ENCODE data around the gene AMPH.

The AMPH gene

GRCh38 chr7:38520741-38521140 is 110.4 kb downstream of the AMPH start:
- no peak overlapping the region for H3K4me3 ChIP-seq (ENCODE audit: low read depth, low read length)
- no peak for TF ChIP-seq CTCF (IDR thresholded peaks at IDR 0.05; ENCODE audit: borderline replicate concordance, insufficient read depth, low read depth, low read length)

- no peak overlapping the region for H3K4me3 ChIP-seq (ENCODE audit: low read depth, low read length)
- no peak for TF ChIP-seq CTCF (IDR thresholded peaks at IDR 0.05; ENCODE audit: borderline replicate concordance, insufficient read depth, low read depth, low read length)
Measured at GRCh38 chr7:38518541-38518940, 112.6 kb downstream of the AMPH start.

GRCh38 chr7:38512704-38513103 is 118.5 kb downstream of the AMPH start:
- TF ChIP-seq CTCF (IDR thresholded peaks at IDR 0.05; ENCODE audit: borderline replicate concordance, insufficient read depth, low read depth, low read length): no peak
- no peak overlapping the region for H3K4me3 ChIP-seq (ENCODE audit: low read depth, low read length)

- H3K4me3 ChIP-seq (ENCODE audit: low read depth, low read length): no peak overlapping the region
- no peak for TF ChIP-seq CTCF (IDR thresholded peaks at IDR 0.05; ENCODE audit: borderline replicate concordance, insufficient read depth, low read depth, low read length)
Measured at GRCh38 chr7:38512291-38512690, 118.9 kb downstream of the AMPH start.

GRCh38 chr7:38507384-38507783 is 123.8 kb downstream of the AMPH start:
- TF ChIP-seq CTCF (IDR thresholded peaks at IDR 0.05; ENCODE audit: borderline replicate concordance, insufficient read depth, low read depth, low read length): no peak

GRCh38 chr7:38506756-38507155 is 124.4 kb downstream of the AMPH start:
- no peak overlapping the region for H3K4me3 ChIP-seq (ENCODE audit: low read depth, low read length)

More at GRCh38 chr7:38507384-38507783, 123.8 kb downstream of the AMPH start:
- no peak overlapping the region for H3K4me3 ChIP-seq (ENCODE audit: low read depth, low read length)

More at GRCh38 chr7:38506756-38507155, 124.4 kb downstream of the AMPH start:
- no peak for TF ChIP-seq CTCF (IDR thresholded peaks at IDR 0.05; ENCODE audit: borderline replicate concordance, insufficient read depth, low read depth, low read length)

Measured in GM12875 (cell line).